MM.1S (cell line): ENCODE data around the gene KIF16B.

Experiments used
- DNase-seq: peaks from one replicate; pipeline ENCODE4 v3.0.0-alpha.2; 2015
- H2AFZ ChIP-seq: fragments of 300-600 bp; sonication (generic); 2 replicates; pipeline ENCODE4 v1.6.0; 2016; ENCODE audit warnings: antibody characterized with exemption, low read length
- H3F3A ChIP-seq: fragments of 300-600 bp; sonication (generic); 2 replicates; pipeline ENCODE4 v1.6.1; 2016; ENCODE audit warnings: mild to moderate bottlenecking, antibody characterized with exemption, low read length, moderate library complexity, mixed read lengths; ENCODE audit not compliant: insufficient read depth
- H3K27ac ChIP-seq: fragments of 300-600 bp; sonication (generic); 2 replicates; pipeline ENCODE4 v1.5.1; 2016; ENCODE audit warnings: mild to moderate bottlenecking, low read length
- H3K27me3 ChIP-seq: fragments of 300-600 bp; sonication (generic); replicated peaks from 2 replicates; pipeline ENCODE4 v1.6.0; 2016; ENCODE audit warnings: low read length; ENCODE audit not compliant: insufficient read depth
- H3K36me3 ChIP-seq: fragments of 300-600 bp; sonication (generic); replicated peaks from 2 replicates; pipeline ENCODE4 v1.6.1; 2016; ENCODE audit warnings: mild to moderate bottlenecking, low read length, mixed read lengths; ENCODE audit not compliant: insufficient read depth
- H3K4me1 ChIP-seq: fragments of 300-600 bp; sonication (generic); 2 replicates; pipeline ENCODE4 v1.6.1; 2016; ENCODE audit warnings: low read length, mixed read lengths
- H3K4me2 ChIP-seq: fragments of 300-600 bp; sonication (generic); 2 replicates; pipeline ENCODE4 v1.6.0; 2016; ENCODE audit warnings: low read depth, low read length
- H3K4me3 ChIP-seq: fragments of 300-600 bp; sonication (generic); 2 replicates; pipeline ENCODE4 v1.5.1; 2016; ENCODE audit warnings: low read length, mixed read lengths
- H3K79me2 ChIP-seq: fragments of 300-600 bp; sonication (generic); 2 replicates; pipeline ENCODE4 v1.6.1; 2016; ENCODE audit warnings: mixed run types, low read length, mixed read lengths
- H3K9ac ChIP-seq: fragments of 300-600 bp; sonication (generic); 2 replicates; pipeline ENCODE4 v1.6.1; 2016; ENCODE audit warnings: low read length, mixed read lengths
- H3K9me2 ChIP-seq: fragments of 300-600 bp; sonication (generic); replicated peaks from 2 replicates; pipeline ENCODE4 v1.6.1; 2016; ENCODE audit warnings: mild to moderate bottlenecking, low read length, mixed read lengths; ENCODE audit not compliant: insufficient read depth
- H3K9me3 ChIP-seq: fragments of 300-600 bp; sonication (generic); replicated peaks from 2 replicates; pipeline ENCODE4 v1.6.1; 2016; ENCODE audit warnings: mild to moderate bottlenecking, low read length, mixed read lengths; ENCODE audit not compliant: insufficient read depth
- H4K20me1 ChIP-seq: fragments of 300-600 bp; sonication (generic); 2 replicates; pipeline ENCODE4 v1.6.1; 2016; ENCODE audit warnings: mild to moderate bottlenecking, low read length, moderate library complexity, mixed read lengths; ENCODE audit not compliant: insufficient read depth
- CTCF ChIP-seq: fragments of 300-600 bp; sonication (generic); IDR thresholded peaks from 2 replicates; pipeline ENCODE4 v1.5.1; 2016; ENCODE audit warnings: antibody characterized with exemption, low read length, mixed read lengths
- EZH2 ChIP-seq: fragments of 300-600 bp; sonication (generic); optimal IDR thresholded peaks from 2 replicates; pipeline ENCODE3; 2017; ENCODE audit warnings: low read depth, mild to moderate bottlenecking, antibody characterized with exemption, low read length, mixed read lengths
- EZH2phosphoT487 ChIP-seq: fragments of 300-600 bp; sonication (generic); IDR thresholded peaks from 2 replicates; pipeline ENCODE4 v1.6.1; 2018; ENCODE audit warnings: antibody characterized with exemption, low read length

The KIF16B gene

GRCh38 chr20:16491294-16491905 is 81.8 kb downstream of the KIF16B start:
- H3K9me2 ChIP-seq = no peaks in the 10 kb centered on the region
- H2AFZ ChIP-seq = no peak overlapping the region
- no peak overlapping the region for H3K9ac ChIP-seq
- no peaks in the 10 kb centered on the region for H3K79me2 ChIP-seq
- no peak overlapping the region for H3K4me2 ChIP-seq
- no peaks in the 10 kb centered on the region for H3F3A ChIP-seq
- TF ChIP-seq EZH2phosphoT487 = no peak
- TF ChIP-seq EZH2 = no peak
- TF ChIP-seq CTCF = no peak
- no peak overlapping the region for H3K27ac ChIP-seq
- H3K9me3 ChIP-seq = no peaks in the 10 kb centered on the region
- H3K4me1 ChIP-seq = no peaks in the 10 kb centered on the region
- H4K20me1 ChIP-seq = no peaks in the 10 kb centered on the region
- no peak overlapping the region for H3K4me3 ChIP-seq
- no peaks in the 10 kb centered on the region for H3K27me3 ChIP-seq
- no peaks in the 10 kb centered on the region for H3K36me3 ChIP-seq
- no peak for DNase-seq

- no peak overlapping the region for H3K4me2 ChIP-seq
- no peaks in the 10 kb centered on the region for H3K9me3 ChIP-seq
- TF ChIP-seq EZH2 (no peak), CTCF (no peak), EZH2phosphoT487 (no peak)
- no peak overlapping the region for H3K27ac ChIP-seq
- H4K20me1 ChIP-seq = no peaks in the 10 kb centered on the region
- no peak overlapping the region for H2AFZ ChIP-seq
- no peak overlapping the region for H3K4me3 ChIP-seq
- no peaks in the 10 kb centered on the region for H3K79me2 ChIP-seq
- DNase-seq = no peak
- H3K36me3 ChIP-seq = no peaks in the 10 kb centered on the region
- no peaks in the 10 kb centered on the region for H3F3A ChIP-seq
- no peaks in the 10 kb centered on the region for H3K27me3 ChIP-seq
- no peak overlapping the region for H3K9ac ChIP-seq
- H3K4me1 ChIP-seq = no peaks in the 10 kb centered on the region
- no peaks in the 10 kb centered on the region for H3K9me2 ChIP-seq
Observed at GRCh38 chr20:16490696-16491095, 82.6 kb downstream of the KIF16B start.

- Histone ChIP-seq H3K4me3 (no peak overlapping the region), H3K4me2 (no peak overlapping the region), H3K27ac (no peak overlapping the region), H3F3A (no peaks in the 10 kb centered on the region), H3K4me1 (no peaks in the 10 kb centered on the region), H3K36me3 (no peaks in the 10 kb centered on the region), H3K79me2 (no peaks in the 10 kb centered on the region), H4K20me1 (no peaks in the 10 kb centered on the region), H2AFZ (no peak overlapping the region), H3K9ac (no peak overlapping the region), H3K9me2 (no peaks in the 10 kb centered on the region), H3K27me3 (no peaks in the 10 kb centered on the region), H3K9me3 (no peaks in the 10 kb centered on the region)
- DNase-seq = no peak
- TF ChIP-seq CTCF = no peak
- TF ChIP-seq EZH2phosphoT487 = no peak
- TF ChIP-seq EZH2 = no peak
Observed at GRCh38 chr20:16488616-16489015, 84.6 kb downstream of the KIF16B start.
